Fibroblast of the conjunctiva (primary cell): ENCODE measurements around the gene STRIT1.
"Not testable (repeated sequence)": the region's sequence is repeated elsewhere in the genome, so short reads cannot be mapped to it uniquely, and the experiment has no call there.

Experiments
- DNase-seq: peaks from one replicate; pipeline ENCODE4 v3.0.0-alpha.2; 2010; ENCODE audit warnings: low read depth

STRIT1 gene

GRCh38 chr3:155270485-155271342 lies 22.8 kb downstream of the STRIT1 start:
- DNase-seq = no peak

- DNase-seq = no peak
These were observed 23.4 kb downstream of the STRIT1 start for GRCh38 chr3:155270063-155270462.

GRCh38 chr3:155262855-155263254 lies 30.6 kb downstream of the STRIT1 start:
- DNase-seq = not testable (repeated sequence)

DNA sequence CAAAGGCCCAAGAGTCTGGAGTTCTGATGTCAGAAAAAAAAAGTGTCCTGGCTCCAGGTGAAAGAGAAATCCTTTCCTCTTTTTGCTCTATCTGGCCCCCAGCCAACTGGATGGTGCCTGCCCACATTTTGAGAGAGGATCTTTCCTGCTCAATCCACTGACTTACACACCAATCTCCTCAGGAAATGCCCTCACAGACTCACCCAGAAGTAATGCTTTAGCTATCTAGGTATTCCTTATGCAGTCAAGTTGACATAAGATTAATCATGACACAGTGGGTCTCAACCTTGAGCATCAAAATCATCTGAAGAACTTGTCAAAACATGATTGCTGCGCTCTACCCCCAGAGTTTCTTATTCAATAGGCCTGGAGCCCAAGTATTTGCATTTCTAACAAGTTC lies 31.2 kb downstream of the STRIT1 start:
- no peak for DNase-seq

- no peak for DNase-seq
These were observed 39.0 kb downstream of the STRIT1 start for GRCh38 chr3:155254445-155254844.

GRCh38 chr3:155252535-155252934 lies 40.9 kb downstream of the STRIT1 start:
- DNase-seq = no peak

- DNase-seq = no peak
These were observed 41.5 kb downstream of the STRIT1 start for GRCh38 chr3:155252021-155252420.

DNA sequence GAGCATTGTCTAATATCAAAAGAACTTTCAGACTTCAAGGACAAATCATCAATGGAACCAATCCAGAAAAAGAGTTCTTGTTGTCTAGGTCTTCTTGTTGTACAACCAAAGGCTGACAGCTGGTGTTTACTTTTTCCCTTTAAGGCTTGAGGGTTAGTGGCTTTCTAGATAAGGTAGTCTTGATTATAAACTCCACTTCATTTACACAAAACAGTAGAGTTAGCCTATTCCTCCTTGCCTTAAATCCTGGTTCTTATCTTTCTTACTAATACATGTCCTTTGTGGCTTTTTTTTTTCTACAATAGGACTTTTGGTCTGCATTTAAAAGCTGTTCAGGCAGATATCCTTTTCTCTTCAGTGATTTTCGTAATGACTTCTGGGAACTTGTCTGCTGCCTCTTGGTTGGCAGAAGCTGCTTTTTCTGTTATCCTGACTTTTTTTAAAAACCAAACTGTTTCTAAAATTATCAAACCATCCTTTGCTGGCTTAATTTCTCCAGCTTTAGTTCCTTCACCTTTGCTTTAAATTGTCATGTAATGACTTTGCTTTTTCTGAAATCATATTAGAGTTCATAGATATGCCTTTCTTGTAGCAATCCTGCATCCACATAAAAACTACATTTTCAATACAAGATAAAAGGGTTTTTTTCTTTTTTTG lies 44.8 kb downstream of the STRIT1 start:
- DNase-seq = no peak

GRCh38 chr3:155244699-155245098 lies 48.8 kb downstream of the STRIT1 start:
- no peak for DNase-seq

GRCh38 chr3:155244216-155244615 lies 49.3 kb downstream of the STRIT1 start:
- no peak for DNase-seq

- DNase-seq = no peak
These were observed 50.0 kb downstream of the STRIT1 start for GRCh38 chr3:155243512-155243921.

DNA sequence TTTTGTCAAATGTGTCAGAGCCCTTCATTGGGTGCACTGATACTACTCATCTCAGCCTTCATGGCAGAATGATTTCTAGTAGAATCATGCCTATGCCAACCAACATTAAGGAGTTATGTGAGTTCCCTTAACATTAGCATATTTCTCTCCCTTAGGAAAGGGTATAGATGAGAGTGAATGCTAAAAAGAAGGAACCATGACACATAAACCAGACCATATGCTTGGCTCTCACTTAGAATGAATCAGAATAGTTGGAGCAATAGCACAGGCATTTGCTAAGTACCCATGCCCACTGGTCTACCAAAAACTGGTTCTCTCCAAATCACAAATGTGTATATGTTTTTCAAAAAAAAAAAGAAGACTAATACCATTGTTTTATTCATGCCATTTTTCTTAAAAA lies 51.1 kb downstream of the STRIT1 start:
- DNase-seq = no peak

GRCh38 chr3:155241579-155241978 lies 51.9 kb downstream of the STRIT1 start:
- DNase-seq = no peak
